GM19467 (cell line): ENCODE measurements around the gene KCNA10.

ENCODE experiments used
- ATAC-seq: cut with Tn5 transposase; IDR thresholded peaks from one replicate; pipeline ENCODE4 v1.9.1; 2021; ENCODE audit warnings: mild to moderate bottlenecking, moderate library complexity; ENCODE audit not compliant: unreplicated experiment

Gene KCNA10

GRCh38 chr1:110480356-110481096 lies 38.4 kb downstream of the KCNA10 start:
- ATAC-seq: no peak

- ATAC-seq: no peak
Measured at GRCh38 chr1:110478886-110479285, 40.1 kb downstream of the KCNA10 start.

- no peak for ATAC-seq
Measured at GRCh38 chr1:110477967-110478640, 40.9 kb downstream of the KCNA10 start.

GRCh38 chr1:110477445-110477957 lies 41.5 kb downstream of the KCNA10 start:
- no peak for ATAC-seq

- ATAC-seq: no peak
Measured at GRCh38 chr1:110477041-110477440, 41.9 kb downstream of the KCNA10 start.

- no peak for ATAC-seq
Measured at GRCh38 chr1:110476028-110476765, 42.8 kb downstream of the KCNA10 start.

GRCh38 chr1:110475362-110476027 lies 43.5 kb downstream of the KCNA10 start:
- no peak for ATAC-seq

GRCh38 chr1:110474444-110474843 lies 44.5 kb downstream of the KCNA10 start:
- no peak for ATAC-seq

- ATAC-seq: no peak
Measured at GRCh38 chr1:110472546-110472945, 46.4 kb downstream of the KCNA10 start.

- no peak for ATAC-seq
Measured at GRCh38 chr1:110471131-110471530, 47.8 kb downstream of the KCNA10 start.
